Activated naive CD8-positive, alpha-beta T cell (primary cell): Measurements from ENCODE around the gene L3MBTL2.

Experiments used
- H3K27ac Mint-ChIP-seq: one replicate; pipeline ENCODE4 v1.8.0; 2021; ENCODE audit warnings: mixed read lengths
- H3K27me3 Mint-ChIP-seq: one replicate; pipeline ENCODE4 v1.8.0; 2021; ENCODE audit warnings: mixed read lengths
- H3K36me3 Mint-ChIP-seq: one replicate; pipeline ENCODE4 v1.8.0; 2021; ENCODE audit warnings: mixed read lengths
- H3K4me1 Mint-ChIP-seq: one replicate; pipeline ENCODE4 v1.8.0; 2021; ENCODE audit warnings: low read depth, mixed read lengths
- H3K4me3 Mint-ChIP-seq: one replicate; pipeline ENCODE4 v1.8.0; 2021; ENCODE audit warnings: mild to moderate bottlenecking, mixed read lengths
- H3K9me3 Mint-ChIP-seq: one replicate; pipeline ENCODE4 v1.8.0; 2021; ENCODE audit warnings: low read depth, mixed read lengths

L3MBTL2 gene

DNA sequence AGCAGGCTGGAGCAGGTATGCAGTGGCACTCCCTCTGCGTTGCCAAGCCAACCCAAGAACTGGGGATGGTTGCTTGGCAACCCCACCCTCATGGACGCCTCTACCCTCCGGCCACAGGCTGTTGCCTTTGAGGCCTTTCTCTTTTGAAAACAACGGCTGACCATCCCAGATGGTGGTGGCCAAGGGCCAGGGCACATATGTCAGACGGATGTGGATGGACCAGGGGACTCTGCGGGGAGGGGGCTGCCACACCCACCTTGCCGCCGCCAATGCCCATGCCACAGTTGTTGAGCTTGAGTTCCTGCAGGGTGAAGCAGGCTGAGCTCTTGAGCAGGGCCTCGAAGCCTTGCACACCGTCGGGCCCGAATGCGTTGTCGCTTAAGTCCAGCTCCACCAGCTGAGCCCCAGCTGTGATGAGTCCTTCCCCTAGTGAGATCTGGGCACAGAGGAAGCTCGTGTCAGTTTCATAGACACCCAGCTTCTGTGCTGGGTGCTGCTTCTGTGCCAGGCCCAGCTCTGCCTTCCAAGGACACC is 59.4 kb downstream of the L3MBTL2 start:
- Mint-ChIP-seq H3K36me3 (peaks cover 3% of the 10 kb centered on the region), H3K4me3 (no peak overlapping the region), H3K9me3 (no peaks in the 10 kb centered on the region), H3K4me1 (no peaks in the 10 kb centered on the region), H3K27ac (no peak overlapping the region), H3K27me3 (no peaks in the 10 kb centered on the region)

DNA sequence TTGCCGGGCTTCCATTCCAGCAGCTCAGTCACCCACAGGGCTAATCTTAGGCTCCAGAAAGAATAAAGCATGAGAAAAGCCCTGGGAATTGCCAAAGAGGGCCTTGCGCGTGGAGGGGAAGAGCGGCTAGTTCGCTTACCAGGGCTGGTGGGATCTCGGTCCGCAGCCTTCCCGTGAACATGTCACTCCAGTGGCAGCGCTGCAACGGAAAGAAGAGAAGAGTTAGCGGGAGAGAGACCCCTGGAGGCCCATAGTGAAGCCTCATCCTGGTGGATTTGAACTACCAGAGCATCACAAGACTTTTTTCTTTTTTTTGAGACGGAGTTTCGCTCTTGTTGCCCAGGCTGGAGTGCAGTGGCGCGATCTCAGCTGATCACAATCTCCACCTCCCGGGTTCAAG is 62.8 kb downstream of the L3MBTL2 start:
- Mint-ChIP-seq H3K4me3 (no peak overlapping the region), H3K4me1 (no peaks in the 10 kb centered on the region), H3K36me3 (peaks cover 3% of the 10 kb centered on the region), H3K27me3 (no peaks in the 10 kb centered on the region), H3K9me3 (no peaks in the 10 kb centered on the region), H3K27ac (no peak overlapping the region)

DNA sequence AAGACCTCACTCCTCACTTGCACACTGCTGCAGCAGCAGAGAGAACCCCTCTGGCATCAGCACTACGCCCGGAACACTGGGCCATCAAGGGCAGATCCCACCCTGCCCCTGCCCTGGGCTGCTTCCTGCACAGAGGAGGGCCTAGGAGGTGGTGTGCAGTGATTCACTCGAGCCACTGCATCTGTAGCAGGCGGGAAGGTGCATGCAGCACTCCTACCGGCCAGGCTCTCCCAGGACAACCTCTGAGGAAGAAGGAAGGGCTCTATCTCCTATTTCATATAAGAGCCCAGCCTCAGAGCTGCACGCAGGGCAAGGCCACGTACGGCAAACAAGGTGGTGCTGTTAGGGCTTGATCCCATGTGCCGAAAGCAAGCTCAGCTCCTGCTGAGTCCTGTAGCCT is 66.7 kb downstream of the L3MBTL2 start:
- no peaks in the 10 kb centered on the region for H3K9me3 Mint-ChIP-seq
- H3K36me3 Mint-ChIP-seq, result peaks cover 2% of the 10 kb centered on the region
- H3K4me1 Mint-ChIP-seq, result no peaks in the 10 kb centered on the region
- H3K4me3 Mint-ChIP-seq, result no peak overlapping the region
- H3K27me3 Mint-ChIP-seq, result no peaks in the 10 kb centered on the region
- H3K27ac Mint-ChIP-seq, result no peak overlapping the region

DNA sequence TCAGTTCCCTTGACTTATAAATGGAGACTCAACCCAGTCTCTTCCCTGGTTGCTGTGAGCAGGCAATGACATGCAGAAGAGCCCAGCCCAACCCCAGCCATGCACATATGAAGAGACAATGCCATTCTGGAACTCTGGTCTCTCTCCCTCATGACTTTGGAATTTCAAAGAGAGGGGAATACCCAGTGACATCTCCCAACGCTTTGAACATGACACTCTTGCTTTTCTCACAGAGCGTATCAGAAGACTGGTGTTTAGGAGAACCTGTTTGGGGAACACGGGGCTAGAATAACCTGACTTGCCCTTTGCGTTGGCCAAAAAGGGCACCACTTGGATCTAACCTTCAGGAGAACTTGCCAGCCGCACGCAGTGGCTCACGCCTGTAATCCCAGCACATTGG is 68.0 kb downstream of the L3MBTL2 start:
- H3K27ac Mint-ChIP-seq, result no peak overlapping the region
- no peaks in the 10 kb centered on the region for H3K27me3 Mint-ChIP-seq
- H3K4me3 Mint-ChIP-seq, result no peak overlapping the region
- H3K36me3 Mint-ChIP-seq, result peaks cover 6% of the 10 kb centered on the region
- H3K9me3 Mint-ChIP-seq, result no peaks in the 10 kb centered on the region
- H3K4me1 Mint-ChIP-seq, result peaks cover 2% of the 10 kb centered on the region

GRCh38 chr22:41274856-41275255 is 69.7 kb downstream of the L3MBTL2 start:
- H3K4me1 Mint-ChIP-seq, result peaks cover 2% of the 10 kb centered on the region
- no peaks in the 10 kb centered on the region for H3K27me3 Mint-ChIP-seq
- peaks cover 6% of the 10 kb centered on the region for H3K36me3 Mint-ChIP-seq
- H3K4me3 Mint-ChIP-seq, result no peak overlapping the region
- H3K9me3 Mint-ChIP-seq, result no peaks in the 10 kb centered on the region
- H3K27ac Mint-ChIP-seq, result no peak overlapping the region

- Mint-ChIP-seq H3K9me3 (no peaks in the 10 kb centered on the region), H3K4me3 (no peak overlapping the region), H3K36me3 (peaks cover 6% of the 10 kb centered on the region), H3K4me1 (peaks cover 18% of the 10 kb centered on the region), H3K27me3 (no peaks in the 10 kb centered on the region), H3K27ac (no peak overlapping the region)
These were observed 75.0 kb downstream of the L3MBTL2 start for GRCh38 chr22:41280065-41280464.

DNA sequence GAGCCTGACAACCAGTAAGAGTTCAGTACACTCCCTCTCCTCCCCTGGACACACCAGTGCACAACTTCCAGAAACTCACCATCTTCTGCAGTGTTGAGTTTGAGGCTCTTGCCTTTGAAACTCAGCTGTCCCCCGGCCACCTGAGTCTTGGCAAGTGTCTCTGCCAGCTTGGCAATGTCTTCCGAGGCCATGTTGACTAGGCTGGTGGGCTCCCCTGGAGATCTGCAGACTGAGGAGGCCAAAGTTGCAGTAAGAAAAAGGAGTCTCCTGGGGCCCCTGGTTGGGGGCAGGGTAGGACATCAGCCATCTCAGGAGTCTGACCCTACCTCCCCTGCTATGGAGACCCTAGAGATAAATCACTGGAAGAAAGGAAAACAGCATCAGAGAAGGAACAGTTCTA is 75.7 kb downstream of the L3MBTL2 start:
- H3K36me3 Mint-ChIP-seq, result peaks cover 6% of the 10 kb centered on the region
- H3K4me3 Mint-ChIP-seq, result no peak overlapping the region
- H3K27me3 Mint-ChIP-seq, result no peaks in the 10 kb centered on the region
- peaks cover 21% of the 10 kb centered on the region for H3K4me1 Mint-ChIP-seq
- no peak overlapping the region for H3K27ac Mint-ChIP-seq
- H3K9me3 Mint-ChIP-seq, result no peaks in the 10 kb centered on the region
